Osteocyte (in vitro differentiated cells): ENCODE results near the gene NTPCR. TPM values are rescaled to one million over a fixed set of nuclear protein-coding genes. Genes with fewer than 3 reads are reported as not detected.

ENCODE experiments used
- DNase-seq: peaks from one replicate; pipeline ENCODE4 v3.0.0; 2021; ENCODE audit warnings: mixed read lengths; ENCODE audit not compliant: unreplicated experiment; ENCODE audit errors: extremely low spot score
- H3K27ac Mint-ChIP-seq: one replicate; pipeline ENCODE4 v1.8.0; 2021; ENCODE audit warnings: mild to moderate bottlenecking, mixed read lengths; ENCODE audit not compliant: unreplicated experiment
- H3K27me3 Mint-ChIP-seq: one replicate; pipeline ENCODE4 v1.8.0; 2021; ENCODE audit warnings: mixed read lengths; ENCODE audit not compliant: unreplicated experiment
- H3K36me3 Mint-ChIP-seq: one replicate; pipeline ENCODE4 v1.8.0; 2021; ENCODE audit warnings: mixed read lengths; ENCODE audit not compliant: unreplicated experiment
- H3K4me1 Mint-ChIP-seq: one replicate; pipeline ENCODE4 v1.8.0; 2021; ENCODE audit warnings: mixed read lengths; ENCODE audit not compliant: unreplicated experiment
- H3K4me3 Mint-ChIP-seq: one replicate; pipeline ENCODE4 v1.8.0; 2021; ENCODE audit warnings: mild to moderate bottlenecking, moderate library complexity, mixed read lengths; ENCODE audit not compliant: unreplicated experiment
- H3K9me3 Mint-ChIP-seq: one replicate; pipeline ENCODE4 v1.8.0; 2021; ENCODE audit warnings: mixed read lengths; ENCODE audit not compliant: unreplicated experiment
- CTCF ChIP-seq: fragments of 200-600 bp; sonication (generic); IDR thresholded peaks from 2 replicates; pipeline ENCODE4 v1.5.0; 2021; ENCODE audit warnings: antibody characterized with exemption, mild to moderate bottlenecking, moderate library complexity
- total RNA-seq: library from RNA; stranded (reverse); gene quantifications from 2 replicates; pipeline ENCODE4 v1.2.1, GENCODE V29; 2021

NTPCR gene
- total RNA-seq, 1 donor from 2014 or later: 29.6 TPM

GRCh38 chr1:232904131-232904530, 46.3 kb upstream of the NTPCR start:
- Mint-ChIP-seq H3K36me3 (no peaks in the 10 kb centered on the region), H3K4me1 (no peaks in the 10 kb centered on the region), H3K27me3 (peaks cover 31% of the 10 kb centered on the region), H3K9me3 (no peaks in the 10 kb centered on the region), H3K27ac (no peak overlapping the region), H3K4me3 (no peak overlapping the region)
- DNase-seq: no peak
- no peak for TF ChIP-seq CTCF

GRCh38 chr1:232904566-232904965, 45.8 kb upstream of the NTPCR start:
- Mint-ChIP-seq H3K4me1 (no peaks in the 10 kb centered on the region), H3K9me3 (no peaks in the 10 kb centered on the region), H3K36me3 (no peaks in the 10 kb centered on the region), H3K4me3 (no peak overlapping the region), H3K27ac (no peak overlapping the region), H3K27me3 (peaks cover 34% of the 10 kb centered on the region)
- TF ChIP-seq CTCF: no peak
- DNase-seq: no peak

GRCh38 chr1:232905331-232906034, 44.9 kb upstream of the NTPCR start:
- Mint-ChIP-seq H3K36me3 (no peaks in the 10 kb centered on the region), H3K4me3 (no peak overlapping the region), H3K4me1 (no peaks in the 10 kb centered on the region), H3K27me3 (peaks cover 35% of the 10 kb centered on the region), H3K9me3 (no peaks in the 10 kb centered on the region), H3K27ac (no peak overlapping the region)
- no peak for TF ChIP-seq CTCF
- peak; percentile 7 for DNase-seq

GRCh38 chr1:232906441-232906840, 44.0 kb upstream of the NTPCR start:
- no peaks in the 10 kb centered on the region for H3K36me3 Mint-ChIP-seq
- no peaks in the 10 kb centered on the region for H3K4me1 Mint-ChIP-seq
- no peak overlapping the region for H3K27ac Mint-ChIP-seq
- no peak overlapping the region for H3K4me3 Mint-ChIP-seq
- TF ChIP-seq CTCF: no peak
- DNase-seq: peak; percentile 27
- peaks cover 38% of the 10 kb centered on the region for H3K27me3 Mint-ChIP-seq
- H3K9me3 Mint-ChIP-seq: no peaks in the 10 kb centered on the region

GRCh38 chr1:232908831-232909230, 41.6 kb upstream of the NTPCR start:
- H3K36me3 Mint-ChIP-seq: no peaks in the 10 kb centered on the region
- H3K4me1 Mint-ChIP-seq: peaks cover 1% of the 10 kb centered on the region
- no peaks in the 10 kb centered on the region for H3K9me3 Mint-ChIP-seq
- DNase-seq: no peak
- no peak overlapping the region for H3K27ac Mint-ChIP-seq
- peaks cover 43% of the 10 kb centered on the region for H3K27me3 Mint-ChIP-seq
- TF ChIP-seq CTCF: no peak
- no peak overlapping the region for H3K4me3 Mint-ChIP-seq
